ENCODE data around the gene PPP1R3D. TPM values are rescaled to one million over a fixed set of nuclear protein-coding genes. Genes with fewer than 3 reads are reported as not detected.

PPP1R3D gene
- total and polyA plus RNA-seq, 2 of the 13 experiments (the other 11 are each of a cell fraction or from before 2014, with no cell fraction given) = 1.2 to 3.7 TPM

DNA sequence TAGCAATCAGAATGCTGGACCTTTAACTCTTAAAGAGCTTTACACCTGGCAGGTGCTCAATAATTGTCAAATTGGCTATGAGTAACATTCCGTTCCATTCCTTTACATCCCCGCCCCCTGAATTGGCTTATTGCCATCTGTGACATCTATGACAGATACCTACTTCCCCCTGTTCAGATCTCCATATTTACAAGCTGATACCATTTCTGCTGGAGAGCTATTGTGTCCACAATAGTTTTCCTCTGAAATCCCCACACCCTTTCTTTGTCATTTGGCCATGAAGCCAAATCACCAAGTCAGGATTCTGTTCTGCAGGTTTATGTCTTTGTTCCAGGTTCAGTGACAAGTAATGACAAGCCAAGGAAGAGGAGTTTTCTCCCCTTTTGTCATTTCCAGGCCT lies 21.3 kb upstream of the PPP1R3D start (continued):
- TF ChIP-seq, protein P1, sequence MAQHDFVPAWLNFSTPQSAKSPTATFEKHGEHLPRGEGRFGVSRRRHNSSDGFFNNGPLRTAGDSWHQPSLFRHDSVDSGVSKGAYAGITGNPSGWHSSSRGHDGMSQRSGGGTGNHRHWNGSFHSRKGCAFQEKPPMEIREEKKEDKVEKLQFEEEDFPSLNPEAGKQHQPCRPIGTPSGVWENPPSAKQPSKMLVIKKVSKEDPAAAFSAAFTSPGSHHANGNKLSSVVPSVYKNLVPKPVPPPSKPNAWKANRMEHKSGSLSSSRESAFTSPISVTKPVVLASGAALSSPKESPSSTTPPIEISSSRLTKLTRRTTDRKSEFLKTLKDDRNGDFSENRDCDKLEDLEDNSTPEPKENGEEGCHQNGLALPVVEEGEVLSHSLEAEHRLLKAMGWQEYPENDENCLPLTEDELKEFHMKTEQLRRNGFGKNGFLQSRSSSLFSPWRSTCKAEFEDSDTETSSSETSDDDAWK (CRISPR knock-in tag; IDR thresholded peaks at IDR 0.05) = no peak
- TF ChIP-seq IKZF4 (CRISPR knock-in tag; IDR thresholded peaks at IDR 0.05; ENCODE audit: borderline replicate concordance, low read depth, not compliant biosample characterization) (no peak), ARHGAP35 (CRISPR knock-in tag; IDR thresholded peaks at IDR 0.05; ENCODE audit: borderline replicate concordance) (no peak), ZFP36 (IDR thresholded peaks at IDR 0.05; ENCODE audit: borderline replicate concordance, low read depth, low read length, partially characterized antibody) (no peak), HOXA7 (CRISPR knock-in tag; IDR thresholded peaks at IDR 0.05) (no peak), DNMT3B (CRISPR knock-in tag; conservative IDR thresholded peaks at IDR 0.05) (no peak)
- TF ChIP-seq, protein P2, sequence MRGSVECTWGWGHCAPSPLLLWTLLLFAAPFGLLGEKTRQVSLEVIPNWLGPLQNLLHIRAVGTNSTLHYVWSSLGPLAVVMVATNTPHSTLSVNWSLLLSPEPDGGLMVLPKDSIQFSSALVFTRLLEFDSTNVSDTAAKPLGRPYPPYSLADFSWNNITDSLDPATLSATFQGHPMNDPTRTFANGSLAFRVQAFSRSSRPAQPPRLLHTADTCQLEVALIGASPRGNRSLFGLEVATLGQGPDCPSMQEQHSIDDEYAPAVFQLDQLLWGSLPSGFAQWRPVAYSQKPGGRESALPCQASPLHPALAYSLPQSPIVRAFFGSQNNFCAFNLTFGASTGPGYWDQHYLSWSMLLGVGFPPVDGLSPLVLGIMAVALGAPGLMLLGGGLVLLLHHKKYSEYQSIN (CRISPR knock-in tag; IDR thresholded peaks at IDR 0.05; ENCODE audit: borderline replicate concordance) = no peak
- TF ChIP-seq, protein P3, sequence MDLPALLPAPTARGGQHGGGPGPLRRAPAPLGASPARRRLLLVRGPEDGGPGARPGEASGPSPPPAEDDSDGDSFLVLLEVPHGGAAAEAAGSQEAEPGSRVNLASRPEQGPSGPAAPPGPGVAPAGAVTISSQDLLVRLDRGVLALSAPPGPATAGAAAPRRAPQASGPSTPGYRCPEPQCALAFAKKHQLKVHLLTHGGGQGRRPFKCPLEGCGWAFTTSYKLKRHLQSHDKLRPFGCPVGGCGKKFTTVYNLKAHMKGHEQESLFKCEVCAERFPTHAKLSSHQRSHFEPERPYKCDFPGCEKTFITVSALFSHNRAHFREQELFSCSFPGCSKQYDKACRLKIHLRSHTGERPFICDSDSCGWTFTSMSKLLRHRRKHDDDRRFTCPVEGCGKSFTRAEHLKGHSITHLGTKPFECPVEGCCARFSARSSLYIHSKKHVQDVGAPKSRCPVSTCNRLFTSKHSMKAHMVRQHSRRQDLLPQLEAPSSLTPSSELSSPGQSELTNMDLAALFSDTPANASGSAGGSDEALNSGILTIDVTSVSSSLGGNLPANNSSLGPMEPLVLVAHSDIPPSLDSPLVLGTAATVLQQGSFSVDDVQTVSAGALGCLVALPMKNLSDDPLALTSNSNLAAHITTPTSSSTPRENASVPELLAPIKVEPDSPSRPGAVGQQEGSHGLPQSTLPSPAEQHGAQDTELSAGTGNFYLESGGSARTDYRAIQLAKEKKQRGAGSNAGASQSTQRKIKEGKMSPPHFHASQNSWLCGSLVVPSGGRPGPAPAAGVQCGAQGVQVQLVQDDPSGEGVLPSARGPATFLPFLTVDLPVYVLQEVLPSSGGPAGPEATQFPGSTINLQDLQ (CRISPR knock-in tag; IDR thresholded peaks at IDR 0.05) = no peak
- TF ChIP-seq, protein P4, sequence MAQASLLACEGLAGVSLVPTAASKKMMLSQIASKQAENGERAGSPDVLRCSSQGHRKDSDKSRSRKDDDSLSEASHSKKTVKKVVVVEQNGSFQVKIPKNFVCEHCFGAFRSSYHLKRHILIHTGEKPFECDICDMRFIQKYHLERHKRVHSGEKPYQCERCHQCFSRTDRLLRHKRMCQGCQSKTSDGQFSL (CRISPR knock-in tag; IDR thresholded peaks at IDR 0.05) = no peak
- TF ChIP-seq, protein P5, sequence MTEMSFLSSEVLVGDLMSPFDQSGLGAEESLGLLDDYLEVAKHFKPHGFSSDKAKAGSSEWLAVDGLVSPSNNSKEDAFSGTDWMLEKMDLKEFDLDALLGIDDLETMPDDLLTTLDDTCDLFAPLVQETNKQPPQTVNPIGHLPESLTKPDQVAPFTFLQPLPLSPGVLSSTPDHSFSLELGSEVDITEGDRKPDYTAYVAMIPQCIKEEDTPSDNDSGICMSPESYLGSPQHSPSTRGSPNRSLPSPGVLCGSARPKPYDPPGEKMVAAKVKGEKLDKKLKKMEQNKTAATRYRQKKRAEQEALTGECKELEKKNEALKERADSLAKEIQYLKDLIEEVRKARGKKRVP (CRISPR knock-in tag; IDR thresholded peaks at IDR 0.05) = no peak

Data from HepG2 (cell line).